Measurements from ENCODE around the gene TMEM213. TPM values are rescaled to one million over a fixed set of nuclear protein-coding genes. Genes with fewer than 3 reads are reported as not detected.

Gene TMEM213
- total and polyA plus RNA-seq, 2 of the 8 experiments (the other 6 are each of a cell fraction or from before 2014, with no cell fraction given), result 0.21 to 0.67 TPM

DNA sequence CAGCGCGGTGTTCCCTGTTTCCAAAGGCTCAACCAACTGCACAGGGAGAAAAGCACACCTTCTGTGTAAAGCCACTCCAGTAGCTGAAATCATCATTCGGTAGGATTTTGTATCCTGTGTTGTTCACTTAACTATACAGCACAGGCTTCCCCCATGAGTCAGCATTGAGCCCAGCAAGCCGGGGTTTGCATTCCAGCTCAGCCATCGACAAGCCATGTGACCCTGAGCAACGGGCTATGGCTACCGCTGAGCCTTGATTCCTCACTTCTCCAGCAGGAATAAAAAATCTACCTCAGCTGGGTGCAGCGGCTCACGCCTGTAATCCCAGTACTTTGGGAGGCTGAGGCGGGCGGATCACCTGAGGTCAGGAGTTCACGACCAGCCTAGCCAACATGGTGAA is 44.3 kb downstream of the TMEM213 start (continued):
- TF ChIP-seq, protein P1, sequence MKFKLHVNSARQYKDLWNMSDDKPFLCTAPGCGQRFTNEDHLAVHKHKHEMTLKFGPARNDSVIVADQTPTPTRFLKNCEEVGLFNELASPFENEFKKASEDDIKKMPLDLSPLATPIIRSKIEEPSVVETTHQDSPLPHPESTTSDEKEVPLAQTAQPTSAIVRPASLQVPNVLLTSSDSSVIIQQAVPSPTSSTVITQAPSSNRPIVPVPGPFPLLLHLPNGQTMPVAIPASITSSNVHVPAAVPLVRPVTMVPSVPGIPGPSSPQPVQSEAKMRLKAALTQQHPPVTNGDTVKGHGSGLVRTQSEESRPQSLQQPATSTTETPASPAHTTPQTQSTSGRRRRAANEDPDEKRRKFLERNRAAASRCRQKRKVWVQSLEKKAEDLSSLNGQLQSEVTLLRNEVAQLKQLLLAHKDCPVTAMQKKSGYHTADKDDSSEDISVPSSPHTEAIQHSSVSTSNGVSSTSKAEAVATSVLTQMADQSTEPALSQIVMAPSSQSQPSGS (IDR thresholded peaks at IDR 0.05; ENCODE audit: low read length), result no peak
- no peak for TF ChIP-seq RFX5 (IDR thresholded peaks at IDR 0.05; ENCODE audit: borderline replicate concordance, low read depth, low read length)
- peak; percentile 59; the same call in 1 of the 2 replicates for TF ChIP-seq MAFK (IDR thresholded peaks at IDR 0.05; ENCODE audit: low read depth, low read length)
- TF ChIP-seq FOSL1 (IDR thresholded peaks at IDR 0.05; ENCODE audit: insufficient read depth, low read depth, low read length), result no peak
- no peak for TF ChIP-seq EGR1 (IDR thresholded peaks at IDR 0.05; ENCODE audit: borderline replicate concordance, low read depth, low read length)
- no peak for TF ChIP-seq HDAC2 (IDR thresholded peaks at IDR 0.05; ENCODE audit: borderline replicate concordance in 1 of 2, low read depth in 2 of 2, low read length in 2 of 2)
- TF ChIP-seq RBBP5 (IDR thresholded peaks at IDR 0.05; ENCODE audit: borderline replicate concordance, low read depth, low read length), result no peak
- TF ChIP-seq KDM4A (IDR thresholded peaks at IDR 0.05; ENCODE audit: low read depth, low read length, severe bottlenecking), result no peak
- no peak for TF ChIP-seq SP1 (IDR thresholded peaks at IDR 0.05; ENCODE audit: low read depth, low read length)
- TF ChIP-seq ZNF274 (IDR thresholded peaks at IDR 0.05; ENCODE audit: borderline replicate concordance, extremely low read depth, low read length), result no peak
- TF ChIP-seq NANOG (IDR thresholded peaks at IDR 0.05; ENCODE audit: insufficient read depth, low read depth, low read length, poor library complexity, severe bottlenecking), result no peak
- no peak for TF ChIP-seq SP2 (IDR thresholded peaks at IDR 0.05; ENCODE audit: low read length)
- no peak for TF ChIP-seq EZH2 (IDR thresholded peaks at IDR 0.05; ENCODE audit: low read depth, low read length, severe bottlenecking)
- TF ChIP-seq NRF1 (IDR thresholded peaks at IDR 0.05; ENCODE audit: low read depth, low read length), result no peak
- TF ChIP-seq, protein P2, sequence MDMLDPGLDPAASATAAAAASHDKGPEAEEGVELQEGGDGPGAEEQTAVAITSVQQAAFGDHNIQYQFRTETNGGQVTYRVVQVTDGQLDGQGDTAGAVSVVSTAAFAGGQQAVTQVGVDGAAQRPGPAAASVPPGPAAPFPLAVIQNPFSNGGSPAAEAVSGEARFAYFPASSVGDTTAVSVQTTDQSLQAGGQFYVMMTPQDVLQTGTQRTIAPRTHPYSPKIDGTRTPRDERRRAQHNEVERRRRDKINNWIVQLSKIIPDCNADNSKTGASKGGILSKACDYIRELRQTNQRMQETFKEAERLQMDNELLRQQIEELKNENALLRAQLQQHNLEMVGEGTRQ (IDR thresholded peaks at IDR 0.05; ENCODE audit: low read length), result peak; percentile 49; the same call in 1 of the 2 replicates
- no peak for TF ChIP-seq TCF12 (IDR thresholded peaks at IDR 0.05; ENCODE audit: low read depth, low read length)
- no peak for TF ChIP-seq TBP (IDR thresholded peaks at IDR 0.05; ENCODE audit: low read depth, low read length)
- no peak for TF ChIP-seq POLR2A (IDR thresholded peaks at IDR 0.05; ENCODE audit: control extremely low read depth in 1 of 2, low read depth in 2 of 2, low read length in 2 of 2)
- TF ChIP-seq BRCA1 (IDR thresholded peaks at IDR 0.05; ENCODE audit: low read depth, low read length), result no peak
- TF ChIP-seq TAF1 (IDR thresholded peaks at IDR 0.05; ENCODE audit: low read depth, low read length), result no peak
- no peak for TF ChIP-seq TAF7 (optimal IDR thresholded peaks at IDR 0.05; ENCODE audit: borderline replicate concordance, low read depth, low read length)

All from H1 (cell line).